ENCODE measurements around the gene NEU3.

The NEU3 gene

DNA sequence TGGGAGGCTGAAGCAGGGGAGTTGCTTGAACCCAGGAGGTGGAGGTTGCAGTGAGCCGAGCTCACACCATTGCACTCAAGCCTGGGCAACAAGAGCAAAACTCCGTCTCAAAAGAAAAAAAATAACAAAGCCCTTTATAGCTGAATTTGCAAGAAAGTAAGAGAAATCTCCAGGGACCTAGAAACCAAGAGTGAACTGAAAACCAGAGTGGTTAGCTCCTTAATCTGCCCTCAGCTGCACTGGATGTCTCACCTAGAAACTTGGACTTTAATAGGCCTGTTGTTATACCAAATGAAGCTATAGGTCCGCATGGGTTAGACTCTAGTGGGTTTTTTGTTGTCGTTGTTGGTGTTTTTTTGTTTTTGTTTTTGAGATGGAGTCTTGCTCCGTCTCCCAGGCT, 4.1 kb downstream of the NEU3 start:
- TF ChIP-seq, protein P1, sequence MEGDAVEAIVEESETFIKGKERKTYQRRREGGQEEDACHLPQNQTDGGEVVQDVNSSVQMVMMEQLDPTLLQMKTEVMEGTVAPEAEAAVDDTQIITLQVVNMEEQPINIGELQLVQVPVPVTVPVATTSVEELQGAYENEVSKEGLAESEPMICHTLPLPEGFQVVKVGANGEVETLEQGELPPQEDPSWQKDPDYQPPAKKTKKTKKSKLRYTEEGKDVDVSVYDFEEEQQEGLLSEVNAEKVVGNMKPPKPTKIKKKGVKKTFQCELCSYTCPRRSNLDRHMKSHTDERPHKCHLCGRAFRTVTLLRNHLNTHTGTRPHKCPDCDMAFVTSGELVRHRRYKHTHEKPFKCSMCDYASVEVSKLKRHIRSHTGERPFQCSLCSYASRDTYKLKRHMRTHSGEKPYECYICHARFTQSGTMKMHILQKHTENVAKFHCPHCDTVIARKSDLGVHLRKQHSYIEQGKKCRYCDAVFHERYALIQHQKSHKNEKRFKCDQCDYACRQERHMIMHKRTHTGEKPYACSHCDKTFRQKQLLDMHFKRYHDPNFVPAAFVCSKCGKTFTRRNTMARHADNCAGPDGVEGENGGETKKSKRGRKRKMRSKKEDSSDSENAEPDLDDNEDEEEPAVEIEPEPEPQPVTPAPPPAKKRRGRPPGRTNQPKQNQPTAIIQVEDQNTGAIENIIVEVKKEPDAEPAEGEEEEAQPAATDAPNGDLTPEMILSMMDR (IDR thresholded peaks at IDR 0.05; ENCODE audit: low read depth, low read length, missing control alignments), result no peak
- in situ Hi-C loops (cut with HindIII; ENCODE audit: low sequenced_read_pairs), result no loop called here

DNA sequence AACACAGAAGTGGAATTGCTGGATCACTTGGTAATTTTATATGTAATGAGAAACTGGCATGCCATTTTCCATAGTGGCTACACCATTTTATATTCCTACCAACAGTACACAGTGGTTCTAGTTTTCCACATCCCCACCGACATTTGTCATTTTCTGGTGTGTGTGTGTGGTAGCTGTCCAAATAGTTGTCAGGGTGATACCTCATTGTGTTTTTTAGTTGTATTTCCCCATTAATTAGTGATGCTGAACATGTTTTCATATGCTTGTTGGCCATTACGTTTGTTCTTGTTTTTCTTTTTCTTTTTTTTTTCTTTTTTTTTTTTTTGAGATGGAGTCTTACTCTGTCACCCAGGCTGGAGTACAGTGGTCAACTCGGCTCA, 12.2 kb downstream of the NEU3 start:
- in situ Hi-C loops (cut with HindIII; ENCODE audit: low sequenced_read_pairs), result no loop called here
- DNase-seq (ENCODE audit: low read depth), result no peak
- TF ChIP-seq, protein P1 (IDR thresholded peaks at IDR 0.05; ENCODE audit: low read depth, low read length, missing control alignments), result no peak
- H3K4me3 ChIP-seq (ENCODE audit: low read depth, low read length), result no peak overlapping the region

More for the DNA sequence above, 4.1 kb downstream of the NEU3 start:
- H3K4me3 ChIP-seq (ENCODE audit: low read depth, low read length), result no peak overlapping the region
- no peak for DNase-seq (ENCODE audit: low read depth)

DNA sequence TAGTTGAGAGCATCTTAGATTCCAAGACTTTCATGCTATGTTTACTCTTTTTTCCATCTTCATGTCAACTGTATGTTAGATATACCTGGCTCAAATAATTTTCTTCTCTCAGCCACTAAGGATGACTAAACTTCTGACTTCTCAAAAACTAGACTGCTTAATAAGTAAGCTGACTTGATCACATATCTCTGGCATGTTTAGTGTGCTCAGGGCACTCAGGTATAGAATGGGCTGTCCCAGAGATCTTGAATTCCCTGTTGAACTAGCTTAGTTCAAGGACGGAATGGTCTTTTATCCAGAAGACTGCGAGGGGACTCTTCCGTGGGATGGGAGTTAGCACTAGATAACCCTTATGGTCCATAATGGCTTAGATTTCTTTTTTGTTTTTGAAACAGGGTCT, 13.0 kb downstream of the NEU3 start:
- H3K4me3 ChIP-seq (ENCODE audit: low read depth, low read length), result no peak overlapping the region
- TF ChIP-seq, protein P1 (IDR thresholded peaks at IDR 0.05; ENCODE audit: low read depth, low read length, missing control alignments), result no peak
- no peak for DNase-seq (ENCODE audit: low read depth)
- in situ Hi-C loops (cut with HindIII; ENCODE audit: low sequenced_read_pairs), result no loop called here

DNA sequence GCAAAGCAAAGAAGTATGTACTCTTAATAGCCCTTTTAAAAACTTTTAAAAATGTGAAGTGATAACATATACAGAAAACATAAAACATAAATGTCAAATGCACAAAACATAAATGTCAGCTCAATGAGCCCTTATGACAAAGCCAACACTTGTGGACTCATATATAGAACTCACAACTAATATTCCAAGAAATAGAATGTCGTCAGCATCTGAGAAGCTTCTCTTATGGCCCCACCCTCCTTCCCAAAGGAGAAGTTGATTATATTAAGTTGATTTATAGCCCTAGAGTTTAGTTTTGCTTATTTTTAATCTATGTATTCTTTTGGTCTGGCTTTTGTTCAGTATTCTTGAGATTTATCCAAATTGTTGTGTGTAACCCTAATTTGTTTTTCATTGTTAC, 13.8 kb downstream of the NEU3 start:
- TF ChIP-seq, protein P1 (IDR thresholded peaks at IDR 0.05; ENCODE audit: low read depth, low read length, missing control alignments), result no peak
- in situ Hi-C loops (cut with HindIII; ENCODE audit: low sequenced_read_pairs), result no loop called here
- DNase-seq (ENCODE audit: low read depth), result no peak
- no peak overlapping the region for H3K4me3 ChIP-seq (ENCODE audit: low read depth, low read length)

DNA sequence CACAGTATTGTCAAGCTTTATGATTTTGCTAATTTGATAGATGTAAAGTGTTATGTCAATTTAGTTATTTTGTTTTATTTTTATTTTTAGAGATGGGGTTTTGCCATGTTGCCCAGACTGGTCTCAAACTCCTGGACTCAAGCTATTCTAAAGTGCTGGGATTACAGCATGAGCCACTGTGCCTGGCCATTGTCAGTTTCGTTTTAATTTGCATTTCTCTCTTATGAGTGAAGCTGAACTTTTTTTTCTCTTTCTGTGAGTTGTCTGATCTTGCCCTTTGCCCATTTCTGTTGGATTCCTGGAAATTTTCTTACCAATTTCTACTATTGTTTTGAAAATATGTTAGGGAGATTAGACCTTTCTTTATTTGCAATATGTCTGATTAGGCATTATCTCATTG, 15.5 kb downstream of the NEU3 start:
- H3K4me3 ChIP-seq (ENCODE audit: low read depth, low read length), result no peak overlapping the region
- in situ Hi-C loops (cut with HindIII; ENCODE audit: low sequenced_read_pairs), result no loop called here
- TF ChIP-seq, protein P1 (IDR thresholded peaks at IDR 0.05; ENCODE audit: low read depth, low read length, missing control alignments), result no peak
- DNase-seq (ENCODE audit: low read depth), result no peak

DNA sequence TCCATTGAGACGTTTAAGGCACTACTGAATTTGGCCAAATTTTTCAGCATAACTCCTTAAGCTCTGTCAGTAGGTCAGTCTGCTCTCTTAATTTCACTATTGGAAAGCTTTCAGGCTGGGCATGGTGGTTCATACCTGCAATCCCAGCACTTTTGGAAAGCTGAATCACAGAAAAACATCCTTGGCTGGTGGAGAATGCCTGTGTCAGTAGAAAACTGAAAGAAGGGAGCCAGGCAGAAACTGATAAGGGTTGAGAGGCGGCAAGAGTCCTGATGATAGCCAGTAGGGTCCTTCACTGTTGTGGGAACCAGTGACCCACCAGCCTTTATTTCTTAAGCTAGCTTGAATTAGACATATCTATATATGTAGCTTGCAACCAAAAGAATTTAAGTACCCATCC, 22.6 kb downstream of the NEU3 start:
- TF ChIP-seq, protein P1 (IDR thresholded peaks at IDR 0.05; ENCODE audit: low read depth, low read length, missing control alignments), result no peak
- in situ Hi-C loops (cut with HindIII; ENCODE audit: low sequenced_read_pairs), result no loop called here

DNA sequence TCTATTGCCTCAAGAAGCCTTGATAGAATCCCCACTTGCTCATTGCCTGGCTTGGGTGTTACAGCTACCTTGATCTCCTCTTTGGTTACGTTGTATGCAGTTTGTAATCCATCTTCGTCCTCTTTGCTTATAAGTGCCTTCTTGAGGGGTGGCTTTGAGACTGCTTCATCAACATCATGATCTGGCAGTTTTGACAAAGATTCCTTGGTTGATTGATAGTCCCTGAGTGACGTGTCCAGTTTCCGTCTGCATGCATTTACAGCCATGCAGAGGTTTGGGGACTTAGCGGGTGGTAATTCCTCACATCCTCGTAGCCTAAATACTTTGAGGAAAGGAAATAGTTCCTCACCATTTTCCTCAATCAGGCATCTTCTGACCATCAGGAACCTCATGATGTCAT, 23.1 kb downstream of the NEU3 start:
- TF ChIP-seq, protein P1 (IDR thresholded peaks at IDR 0.05; ENCODE audit: low read depth, low read length, missing control alignments), result no peak
- in situ Hi-C loops (cut with HindIII; ENCODE audit: low sequenced_read_pairs), result no loop called here
- no peak for DNase-seq (ENCODE audit: low read depth)
- H3K4me3 ChIP-seq (ENCODE audit: low read depth, low read length), result no peak overlapping the region

More for the DNA sequence above, 22.6 kb downstream of the NEU3 start:
- DNase-seq (ENCODE audit: low read depth), result no peak
- no peak overlapping the region for H3K4me3 ChIP-seq (ENCODE audit: low read depth, low read length)

All from astrocyte of the cerebellum (primary cell).